GM18502 (cell line): ENCODE results near the gene TRIM31.
A peak's percentile ranks its signal among the peaks of the same experiment; 100 is the strongest.

ENCODE experiments used
- ATAC-seq: cut with Tn5 transposase; IDR thresholded peaks from one replicate; pipeline ENCODE4 v1.9.1; 2021; ENCODE audit warnings: mild to moderate bottlenecking; ENCODE audit not compliant: unreplicated experiment, poor library complexity

TRIM31 gene

GRCh38 chr6:30061858-30062458 lies 50.9 kb downstream of the TRIM31 start:
- peak; percentile 5 for ATAC-seq

- peak; percentile 90 for ATAC-seq
Measured at GRCh38 chr6:30061092-30061857, 51.6 kb downstream of the TRIM31 start, which contains the start of gene POLR1H. Gene POLR1H, plus strand, starts transcription at chr6:30061265. Its CDS starts 260 bp downstream, at chr6:30061525.

- ATAC-seq: peak; percentile 24
Measured at GRCh38 chr6:30060606-30061091, 52.2 kb downstream of the TRIM31 start.

GRCh38 chr6:30055513-30055912 lies 57.4 kb downstream of the TRIM31 start:
- no peak for ATAC-seq

- ATAC-seq: no peak
Measured at GRCh38 chr6:30053682-30054081, 59.2 kb downstream of the TRIM31 start.
